ENCODE data around the gene ACTR3.

The ACTR3 gene

DNA sequence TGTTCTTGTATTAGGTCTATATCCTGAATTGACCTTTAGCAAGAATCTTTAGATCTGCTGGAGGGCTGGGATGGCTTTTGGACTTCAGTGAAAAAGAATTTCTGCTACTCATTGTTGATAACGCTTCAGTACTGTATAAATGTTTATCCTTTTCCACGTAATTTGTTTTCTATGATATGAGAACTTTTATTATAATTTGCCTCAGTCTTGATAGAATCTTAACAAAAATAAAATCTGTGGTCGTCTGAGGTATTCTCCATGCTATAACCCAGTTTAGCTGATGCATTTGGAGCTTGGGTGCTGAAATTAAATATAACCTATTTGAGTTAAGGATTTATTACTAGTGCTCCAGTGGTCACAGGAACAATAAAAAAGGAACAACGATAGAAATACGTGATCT, 71.1 kb downstream of the ACTR3 start:
- H3K4me3 ChIP-seq = no peak overlapping the region
- no peak overlapping the region for H3K27ac ChIP-seq
- DNase-seq (ENCODE audit: low spot score) = no peak
- TF ChIP-seq, protein P1, sequence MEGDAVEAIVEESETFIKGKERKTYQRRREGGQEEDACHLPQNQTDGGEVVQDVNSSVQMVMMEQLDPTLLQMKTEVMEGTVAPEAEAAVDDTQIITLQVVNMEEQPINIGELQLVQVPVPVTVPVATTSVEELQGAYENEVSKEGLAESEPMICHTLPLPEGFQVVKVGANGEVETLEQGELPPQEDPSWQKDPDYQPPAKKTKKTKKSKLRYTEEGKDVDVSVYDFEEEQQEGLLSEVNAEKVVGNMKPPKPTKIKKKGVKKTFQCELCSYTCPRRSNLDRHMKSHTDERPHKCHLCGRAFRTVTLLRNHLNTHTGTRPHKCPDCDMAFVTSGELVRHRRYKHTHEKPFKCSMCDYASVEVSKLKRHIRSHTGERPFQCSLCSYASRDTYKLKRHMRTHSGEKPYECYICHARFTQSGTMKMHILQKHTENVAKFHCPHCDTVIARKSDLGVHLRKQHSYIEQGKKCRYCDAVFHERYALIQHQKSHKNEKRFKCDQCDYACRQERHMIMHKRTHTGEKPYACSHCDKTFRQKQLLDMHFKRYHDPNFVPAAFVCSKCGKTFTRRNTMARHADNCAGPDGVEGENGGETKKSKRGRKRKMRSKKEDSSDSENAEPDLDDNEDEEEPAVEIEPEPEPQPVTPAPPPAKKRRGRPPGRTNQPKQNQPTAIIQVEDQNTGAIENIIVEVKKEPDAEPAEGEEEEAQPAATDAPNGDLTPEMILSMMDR (IDR thresholded peaks at IDR 0.05) = no peak

DNA sequence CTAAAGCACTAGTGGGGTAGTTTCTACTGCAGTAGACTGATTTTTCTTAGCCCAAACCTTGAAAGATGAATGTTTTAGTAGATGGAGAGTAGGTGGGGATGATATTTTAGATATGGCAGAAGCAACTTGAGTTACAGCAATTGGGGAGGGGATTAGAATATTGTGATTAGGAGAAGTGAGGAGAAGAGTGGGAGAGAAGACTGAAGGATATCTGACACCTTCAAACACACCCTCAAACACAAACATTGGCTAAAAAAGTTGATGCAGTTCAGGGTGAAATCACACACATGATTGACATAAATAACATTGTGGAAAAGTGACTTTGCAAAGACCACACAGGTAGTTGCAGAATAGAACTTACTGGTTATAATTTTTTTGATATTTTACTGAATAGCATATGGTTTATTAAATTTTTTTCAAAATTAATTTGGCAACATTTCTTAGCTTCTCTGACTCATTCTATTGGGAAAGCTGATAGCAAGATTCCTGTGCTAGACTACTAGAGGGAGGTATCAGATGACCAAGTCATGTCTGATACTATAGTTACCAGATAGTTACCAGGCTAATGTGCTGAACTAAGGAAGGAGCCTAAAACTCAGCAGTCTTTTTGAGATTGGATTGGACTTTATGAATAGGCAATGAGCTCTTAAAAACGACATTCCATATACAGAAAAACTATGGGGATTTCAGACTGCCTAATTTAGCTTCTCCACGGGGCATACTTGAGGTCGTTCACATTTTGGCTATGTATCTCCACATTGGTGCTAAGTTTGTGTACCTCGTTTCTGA, 73.0 kb downstream of the ACTR3 start:
- Histone ChIP-seq H3K27ac (no peak overlapping the region), H3K4me3 (no peak overlapping the region)
- TF ChIP-seq, protein P1 (IDR thresholded peaks at IDR 0.05) = no peak
- no peak for DNase-seq (ENCODE audit: low spot score)

DNA sequence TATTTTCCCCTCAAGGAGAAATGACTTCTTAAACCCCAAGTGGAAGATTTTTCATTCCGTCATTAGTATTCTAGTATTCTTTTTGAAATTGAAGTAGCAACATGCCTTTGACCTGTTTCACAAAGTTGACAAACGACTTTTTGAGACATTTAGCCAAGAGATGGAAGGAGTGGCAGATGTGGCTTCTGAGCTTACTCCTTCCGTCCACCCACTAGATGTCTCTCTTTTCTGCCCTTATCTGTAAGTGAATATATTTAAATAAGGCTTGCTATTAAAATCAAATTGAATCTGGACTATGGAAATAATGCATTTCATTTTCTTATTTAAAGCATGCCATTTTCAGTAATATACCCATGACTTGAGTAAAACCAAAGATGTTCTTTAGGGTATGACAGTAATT, 74.1 kb downstream of the ACTR3 start:
- DNase-seq (ENCODE audit: low spot score) = no peak
- Histone ChIP-seq H3K27ac (no peak overlapping the region), H3K4me3 (no peak overlapping the region)
- TF ChIP-seq, protein P1 (IDR thresholded peaks at IDR 0.05) = no peak

DNA sequence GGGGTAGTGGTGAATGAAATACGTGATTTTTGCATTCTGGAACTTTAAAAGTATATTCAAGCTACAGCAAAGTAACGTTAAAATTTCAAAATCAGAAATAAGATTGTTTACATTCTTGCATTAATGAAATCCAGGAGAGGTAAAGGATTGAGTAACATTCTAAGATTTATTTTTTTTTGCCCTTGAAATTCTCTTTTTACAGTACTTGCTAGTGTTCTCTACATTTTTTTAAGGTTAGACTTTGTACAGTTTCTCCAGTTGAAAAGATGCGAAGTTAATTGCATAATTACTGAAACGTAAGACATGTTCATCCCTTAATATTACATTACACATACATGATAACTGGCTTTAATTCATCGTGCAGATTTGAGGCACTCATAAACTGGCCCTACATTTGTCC, 74.5 kb downstream of the ACTR3 start:
- DNase-seq (ENCODE audit: low spot score) = no peak
- Histone ChIP-seq H3K27ac (no peak overlapping the region), H3K4me3 (no peak overlapping the region)
- TF ChIP-seq, protein P1 (IDR thresholded peaks at IDR 0.05) = no peak

DNA sequence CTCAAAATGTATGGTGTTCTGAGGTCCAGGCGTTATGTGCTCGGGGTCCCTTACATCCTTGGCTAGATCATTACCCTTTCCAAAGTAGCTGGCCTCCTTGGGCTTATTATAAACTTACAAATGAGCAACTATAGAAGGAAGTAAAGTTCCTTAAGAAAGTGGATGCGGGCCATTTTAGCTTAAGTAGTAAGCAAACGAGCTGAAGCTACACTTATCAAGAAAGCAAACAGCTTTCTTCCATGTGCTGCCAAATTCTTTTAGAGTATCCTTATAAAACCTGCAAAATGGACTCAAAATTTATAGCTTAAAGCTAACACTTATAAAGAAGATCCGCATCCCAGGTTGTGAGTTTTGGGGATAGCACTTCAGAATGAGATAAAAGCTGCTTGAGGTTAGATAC, 75.3 kb downstream of the ACTR3 start:
- TF ChIP-seq, protein P1 (IDR thresholded peaks at IDR 0.05) = no peak
- DNase-seq (ENCODE audit: low spot score) = no peak
- Histone ChIP-seq H3K4me3 (no peak overlapping the region), H3K27ac (no peak overlapping the region)

DNA sequence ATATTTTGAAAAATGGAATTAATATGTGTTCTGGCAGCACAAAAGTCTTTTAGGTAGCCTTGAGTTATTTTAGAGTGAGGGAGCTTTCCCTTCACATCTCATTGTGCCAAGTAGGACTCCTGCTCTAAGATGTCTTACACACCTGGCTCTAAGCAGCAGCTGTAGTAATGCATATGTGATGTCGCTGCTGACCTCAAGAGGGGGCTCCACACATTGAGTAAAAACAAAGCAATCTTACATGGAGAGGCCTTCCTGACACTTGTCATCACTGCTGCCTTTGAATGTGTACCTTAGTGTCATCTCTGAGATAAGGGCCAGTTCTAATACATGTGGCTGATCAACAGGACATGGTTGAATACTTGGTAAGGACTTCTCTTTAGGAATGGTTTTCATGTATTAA, 75.8 kb downstream of the ACTR3 start:
- Histone ChIP-seq H3K4me3 (no peak overlapping the region), H3K27ac (no peak overlapping the region)
- DNase-seq (ENCODE audit: low spot score) = no peak
- TF ChIP-seq, protein P1 (IDR thresholded peaks at IDR 0.05) = no peak

DNA sequence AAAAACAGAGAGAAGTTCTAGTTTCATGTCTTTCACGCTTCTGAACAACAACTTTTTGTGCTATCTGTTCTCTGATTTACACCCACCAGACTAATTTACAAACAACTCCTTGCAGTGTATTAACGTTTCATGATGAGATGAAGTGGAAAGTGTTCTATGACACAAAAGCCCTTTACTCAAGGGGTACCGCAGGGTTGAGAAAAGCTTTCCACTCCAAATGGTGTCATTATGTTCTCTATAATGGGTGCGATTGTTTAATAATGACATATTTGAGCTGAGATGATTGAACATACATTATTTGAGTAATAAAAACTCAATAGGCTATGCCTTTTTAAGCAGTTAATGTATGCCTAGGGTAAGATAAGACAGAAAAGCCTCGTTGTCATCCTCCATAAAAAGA, 76.3 kb downstream of the ACTR3 start:
- DNase-seq (ENCODE audit: low spot score) = no peak
- TF ChIP-seq, protein P1 (IDR thresholded peaks at IDR 0.05) = no peak
- H3K4me3 ChIP-seq = no peak overlapping the region
- no peak overlapping the region for H3K27ac ChIP-seq
